ENCODE data around the gene ILKAP.
A peak's percentile ranks its signal among the peaks of the same experiment; 100 is the strongest.

The ILKAP gene

GRCh38 chr2:238231809-238232208 is 28.3 kb upstream of the ILKAP start:
- peaks cover 60% of the 10 kb centered on the region for H3K27me3 Mint-ChIP-seq (ENCODE audit: low read depth, poor library complexity)
- peaks cover 2% of the 10 kb centered on the region for H3K36me3 Mint-ChIP-seq (ENCODE audit: low read depth)
- DNase-seq: no peak

DNA sequence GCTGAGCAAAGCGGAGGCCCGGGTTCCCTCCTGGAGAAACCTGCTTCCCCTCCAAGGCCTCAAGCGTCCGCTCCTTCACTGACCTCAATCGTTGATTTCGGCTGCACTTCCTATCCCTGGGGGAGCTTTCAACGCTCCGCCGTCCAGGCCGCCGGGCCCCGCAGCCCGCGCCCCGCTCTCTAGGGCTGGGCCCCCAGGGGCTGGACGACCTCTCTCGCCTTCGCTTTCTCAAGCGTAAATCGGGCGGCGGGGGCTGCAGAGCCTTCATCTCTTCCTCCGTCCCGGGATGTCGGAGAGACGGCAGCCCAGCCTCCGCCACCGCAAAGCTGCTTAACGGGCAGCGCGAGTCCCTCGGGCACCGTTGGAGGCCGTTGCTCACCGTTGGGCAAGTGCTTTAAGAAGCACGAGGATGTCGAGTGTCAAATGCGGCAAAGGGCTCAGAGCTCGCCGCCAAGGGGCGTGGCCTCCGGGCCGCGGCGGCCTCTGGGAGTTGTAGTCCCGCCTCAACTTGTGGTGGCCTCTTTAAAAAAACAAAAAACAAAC is 27.8 kb upstream of the ILKAP start:
- Mint-ChIP-seq H3K9me3 (peaks cover 18% of the 10 kb centered on the region), H3K4me1 (peaks cover 33% of the 10 kb centered on the region), H3K27ac (no peak overlapping the region), H3K4me3 (peak overlapping the region; percentile 87), H3K27me3 (ENCODE audit: low read depth, poor library complexity) (peaks cover 60% of the 10 kb centered on the region), H3K36me3 (ENCODE audit: low read depth) (peaks cover 5% of the 10 kb centered on the region)
- DNase-seq: peak; percentile 83
- TF ChIP-seq CTCF (IDR thresholded peaks at IDR 0.05): no peak

More at GRCh38 chr2:238231809-238232208, 28.3 kb upstream of the ILKAP start:
- H3K4me1 Mint-ChIP-seq: peaks cover 33% of the 10 kb centered on the region
- TF ChIP-seq CTCF (IDR thresholded peaks at IDR 0.05): no peak
- H3K4me3 Mint-ChIP-seq: peak overlapping the region; percentile 87
- no peak overlapping the region for H3K27ac Mint-ChIP-seq
- peaks cover 18% of the 10 kb centered on the region for H3K9me3 Mint-ChIP-seq

- H3K27me3 Mint-ChIP-seq (ENCODE audit: low read depth, poor library complexity): peaks cover 57% of the 10 kb centered on the region
Measured at GRCh38 chr2:238230699-238231098, 27.2 kb upstream of the ILKAP start.

DNA sequence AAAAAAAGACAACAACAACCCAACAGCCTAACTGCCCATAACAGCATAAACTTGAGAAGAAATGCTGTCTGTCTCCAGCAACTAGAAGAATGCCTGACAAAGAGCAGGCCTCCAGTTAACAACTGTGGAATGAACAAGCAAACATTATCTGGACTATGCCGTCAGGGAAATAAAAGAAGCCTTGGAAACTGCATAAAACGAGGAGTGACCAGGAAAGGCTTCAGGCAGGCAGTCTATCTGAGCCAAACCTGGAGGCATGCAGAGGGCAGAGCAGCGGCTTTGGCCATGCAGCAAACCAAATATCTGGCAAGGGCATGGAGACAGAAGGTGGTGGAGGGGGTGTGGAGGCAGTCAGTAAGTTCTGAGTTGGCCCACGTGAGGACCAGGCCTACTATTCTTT is 25.2 kb upstream of the ILKAP start:
- no peak overlapping the region for H3K4me3 Mint-ChIP-seq
- peaks cover 18% of the 10 kb centered on the region for H3K9me3 Mint-ChIP-seq
- no peak for TF ChIP-seq CTCF (IDR thresholded peaks at IDR 0.05)
- H3K27me3 Mint-ChIP-seq (ENCODE audit: low read depth, poor library complexity): peaks cover 50% of the 10 kb centered on the region
- H3K27ac Mint-ChIP-seq: no peak overlapping the region
- DNase-seq: no peak
- H3K36me3 Mint-ChIP-seq (ENCODE audit: low read depth): peaks cover 5% of the 10 kb centered on the region
- H3K4me1 Mint-ChIP-seq: peaks cover 33% of the 10 kb centered on the region

More at GRCh38 chr2:238230699-238231098, 27.2 kb upstream of the ILKAP start:
- TF ChIP-seq CTCF (IDR thresholded peaks at IDR 0.05): no peak
- peaks cover 18% of the 10 kb centered on the region for H3K9me3 Mint-ChIP-seq
- H3K4me3 Mint-ChIP-seq: peak overlapping the region; percentile 87
- peaks cover 33% of the 10 kb centered on the region for H3K4me1 Mint-ChIP-seq
- H3K36me3 Mint-ChIP-seq (ENCODE audit: low read depth): peaks cover 5% of the 10 kb centered on the region
- DNase-seq: no peak
- H3K27ac Mint-ChIP-seq: no peak overlapping the region

GRCh38 chr2:238227587-238228032 is 24.1 kb upstream of the ILKAP start:
- TF ChIP-seq CTCF (IDR thresholded peaks at IDR 0.05): no peak
- Mint-ChIP-seq H3K4me1 (peaks cover 33% of the 10 kb centered on the region), H3K9me3 (peaks cover 15% of the 10 kb centered on the region), H3K36me3 (ENCODE audit: low read depth) (peaks cover 5% of the 10 kb centered on the region), H3K27me3 (ENCODE audit: low read depth, poor library complexity) (peaks cover 44% of the 10 kb centered on the region), H3K27ac (no peak overlapping the region), H3K4me3 (no peak overlapping the region)
- DNase-seq: no peak
